Right atrium auricular region (tissue), 2 donors: ENCODE results near the gene CD180. TPM values are rescaled to one million over a fixed set of nuclear protein-coding genes. Genes with fewer than 3 reads are reported as not detected.

Experiments
- DNase-seq: peaks from one replicate; pipeline ENCODE4 v3.0.0-alpha.2; 2019; ENCODE audit warnings: low spot score
- H3K27ac ChIP-seq, 2 donors: fragments of 200-600 bp; sonication (generic); 1 replicate in 1 of 2; 2 replicates in 1 of 2; pipeline ENCODE4 v1.5.1; 2016 to 2019
- H3K27me3 ChIP-seq, 2 donors: fragments of 200-600 bp; sonication (generic); one replicate each; pipeline versions ENCODE4 v1.5.1 to v1.6.0; 2017 to 2019
- H3K36me3 ChIP-seq: fragments of 200-600 bp; sonication (generic); one replicate; pipeline ENCODE4 v1.5.1; 2016
- H3K4me1 ChIP-seq, 2 donors: fragments of 200-600 bp; sonication (generic); one replicate each; pipeline versions ENCODE4 v1.5.1 to v1.6.0; 2017 to 2019
- H3K4me3 ChIP-seq, 2 donors: fragments of 200-600 bp; sonication (generic); 1 replicate in 1 of 2; 2 replicates in 1 of 2; pipeline ENCODE4 v1.5.1; 2017 to 2019; ENCODE audit warnings: mild to moderate bottlenecking in 1 of 2, moderate library complexity in 1 of 2
- H3K9me3 ChIP-seq, 2 donors: fragments of 200-600 bp; sonication (generic); one replicate each; pipeline ENCODE4 v1.5.1; 2019
- CTCF ChIP-seq, 2 donors: fragments of 200-600 bp; sonication (generic); IDR thresholded peaks; one replicate each; pipeline ENCODE4 v1.5.1; 2019; ENCODE audit warnings: antibody characterized with exemption in 2 of 2
- total RNA-seq, 2 donors: library from RNA; depleted of rRNA; stranded (reverse); fragments of >200 nt; gene quantifications; one replicate each; pipeline ENCODE4 v1.1.0, GENCODE V29; 2016

The CD180 gene
- total RNA-seq, 2 donors from 2014 or later: 0.26 to 1.2 TPM

- no peak overlapping the region for H3K27ac ChIP-seq
- no peak overlapping the region for H3K4me3 ChIP-seq
- H3K4me1 ChIP-seq: peaks cover 0 to 14% of the 10 kb centered on the region in 2 donors
- no peaks in the 10 kb centered on the region for H3K36me3 ChIP-seq
- H3K9me3 ChIP-seq: no peaks in the 10 kb centered on the region
- DNase-seq: no peak
- no peak for TF ChIP-seq CTCF (IDR thresholded peaks at IDR 0.05)
- H3K27me3 ChIP-seq: no peaks in the 10 kb centered on the region
Observed at GRCh38 chr5:67203701-67204074, 7.1 kb upstream of the CD180 start.

- no peaks in the 10 kb centered on the region for H3K36me3 ChIP-seq
- TF ChIP-seq CTCF (IDR thresholded peaks at IDR 0.05): no peak
- H3K9me3 ChIP-seq: no peaks in the 10 kb centered on the region
- peaks cover 0 to 14% of the 10 kb centered on the region in 2 donors for H3K4me1 ChIP-seq
- H3K27ac ChIP-seq: no peak overlapping the region
- no peaks in the 10 kb centered on the region for H3K27me3 ChIP-seq
- DNase-seq: no peak
- no peak overlapping the region for H3K4me3 ChIP-seq
Observed at GRCh38 chr5:67202828-67203227, 6.2 kb upstream of the CD180 start.

DNA sequence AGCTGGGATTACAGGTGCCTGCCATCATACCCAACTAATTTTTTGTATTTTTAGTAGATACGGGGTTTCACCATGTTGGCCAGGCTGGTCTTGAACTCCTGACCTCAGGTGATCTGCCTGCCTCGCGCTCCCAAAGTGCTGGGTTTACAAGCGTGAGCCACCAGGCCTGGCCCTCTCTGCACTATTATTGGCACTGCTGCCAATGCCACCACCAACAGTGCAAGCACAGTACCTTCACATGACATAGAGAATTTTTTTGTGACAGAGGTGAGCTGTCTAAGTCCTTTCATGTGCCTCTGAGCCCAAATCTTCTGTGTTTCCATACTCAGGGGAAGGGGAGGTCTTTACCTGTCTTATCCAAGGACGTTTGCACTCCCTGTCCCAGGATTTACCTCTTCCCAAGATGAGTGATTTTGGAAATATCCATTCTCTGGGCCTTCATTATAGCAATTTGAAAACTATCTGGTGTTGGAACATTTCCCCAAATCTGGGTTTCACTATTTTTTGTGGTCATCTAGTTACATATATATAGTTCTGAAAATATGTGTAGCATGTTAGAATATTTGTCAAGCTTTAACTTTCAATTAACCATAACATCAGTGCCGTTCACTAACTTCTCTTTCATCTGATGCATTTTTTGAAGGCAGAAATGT is 5.4 kb upstream of the CD180 start:
- H3K4me1 ChIP-seq: peaks cover 0 to 14% of the 10 kb centered on the region in 2 donors
- no peaks in the 10 kb centered on the region for H3K9me3 ChIP-seq
- no peak for TF ChIP-seq CTCF (IDR thresholded peaks at IDR 0.05)
- H3K36me3 ChIP-seq: no peaks in the 10 kb centered on the region
- no peak overlapping the region for H3K27ac ChIP-seq
- no peaks in the 10 kb centered on the region for H3K27me3 ChIP-seq
- DNase-seq: no peak
- no peak overlapping the region for H3K4me3 ChIP-seq

GRCh38 chr5:67200809-67201562 is 4.4 kb upstream of the CD180 start:
- peaks cover 0 to 14% of the 10 kb centered on the region in 2 donors for H3K4me1 ChIP-seq
- no peak for TF ChIP-seq CTCF (IDR thresholded peaks at IDR 0.05)
- H3K27ac ChIP-seq: no peak overlapping the region
- no peaks in the 10 kb centered on the region for H3K27me3 ChIP-seq
- no peak for DNase-seq
- H3K4me3 ChIP-seq: no peak overlapping the region
- no peaks in the 10 kb centered on the region for H3K9me3 ChIP-seq
- no peaks in the 10 kb centered on the region for H3K36me3 ChIP-seq

DNA sequence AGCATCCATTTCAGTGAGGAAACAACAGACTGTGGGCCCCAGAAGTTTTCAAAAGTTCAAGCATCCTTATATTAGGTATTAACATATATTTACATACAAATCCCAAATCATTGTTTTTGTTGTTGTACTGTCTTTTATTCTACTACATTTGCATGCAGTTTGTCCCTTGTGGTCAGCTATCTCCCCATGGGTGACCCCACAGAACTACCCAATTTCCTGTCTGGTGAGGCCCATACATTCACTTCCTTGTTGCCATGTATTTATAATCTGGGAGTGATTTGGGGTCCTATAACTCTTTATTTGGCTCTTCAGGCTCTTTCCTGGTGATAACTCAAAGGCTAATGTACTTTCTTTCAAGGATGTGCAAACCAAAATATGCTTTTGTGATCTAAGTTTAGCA is 3.3 kb upstream of the CD180 start:
- Histone ChIP-seq H3K27ac (no peak overlapping the region), H3K36me3 (no peaks in the 10 kb centered on the region), H3K27me3 (no peaks in the 10 kb centered on the region), H3K4me1 (peaks cover 0 to 12% of the 10 kb centered on the region in 2 donors), H3K9me3 (no peaks in the 10 kb centered on the region), H3K4me3 (no peak overlapping the region)
- TF ChIP-seq CTCF (IDR thresholded peaks at IDR 0.05): no peak
- no peak for DNase-seq
